Endodermal cell (in vitro differentiated cells): ENCODE results near the gene MRPL30. TPM values are rescaled to one million over a fixed set of nuclear protein-coding genes. Genes with fewer than 3 reads are reported as not detected.
A peak's percentile ranks its signal among the peaks of the same experiment; 100 is the strongest.

Experiments used
- DNase-seq: peaks from one replicate; pipeline ENCODE4 v3.0.0-alpha.2; 2017
- H3K27ac ChIP-seq: 2 replicates; pipeline ENCODE4 v1.5.1; 2013; ENCODE audit warnings: mild to moderate bottlenecking, low read depth, low read length, moderate library complexity
- H3K27me3 ChIP-seq: 2 replicates; pipeline ENCODE4 v1.6.1; 2013; ENCODE audit warnings: mild to moderate bottlenecking, low read length, moderate library complexity; ENCODE audit not compliant: insufficient read depth, control insufficient read depth, poor library complexity, severe bottlenecking
- H3K36me3 ChIP-seq: 2 replicates; pipeline ENCODE4 v1.7.0; 2013; ENCODE audit warnings: mild to moderate bottlenecking, low read length, moderate library complexity; ENCODE audit not compliant: control insufficient read depth, insufficient read depth
- H3K4me1 ChIP-seq: one replicate; pipeline ENCODE4 v1.7.0; 2013; ENCODE audit warnings: low read length; ENCODE audit not compliant: control insufficient read depth, insufficient read depth
- H3K4me3 ChIP-seq: 2 replicates; pipeline ENCODE4 v1.5.1; 2013; ENCODE audit warnings: mild to moderate bottlenecking, low read length, moderate library complexity
- H3K9ac ChIP-seq: 2 replicates; pipeline ENCODE4 v1.6.1; 2013; ENCODE audit warnings: mild to moderate bottlenecking, low read length, moderate library complexity; ENCODE audit not compliant: poor library complexity, severe bottlenecking; ENCODE audit errors: extremely low read depth
- H3K9me3 ChIP-seq: 2 replicates; pipeline ENCODE4 v1.6.1; 2013; ENCODE audit warnings: mild to moderate bottlenecking, low read length, moderate library complexity; ENCODE audit not compliant: control insufficient read depth
- H3K27ac Mint-ChIP-seq: 2 replicates; pipeline ENCODE4 v1.8.0; 2020; ENCODE audit warnings: mixed read lengths
- H3K27me3 Mint-ChIP-seq: 2 replicates; pipeline ENCODE4 v1.8.0; 2021; ENCODE audit warnings: mild to moderate bottlenecking, mixed read lengths; ENCODE audit not compliant: insufficient read depth
- H3K36me3 Mint-ChIP-seq: 2 replicates; pipeline ENCODE4 v1.8.0; 2020; ENCODE audit warnings: low read depth, mixed read lengths
- H3K4me1 Mint-ChIP-seq: 2 replicates; pipeline ENCODE4 v1.8.0; 2020; ENCODE audit warnings: mixed read lengths
- H3K4me3 Mint-ChIP-seq: 2 replicates; pipeline ENCODE4 v1.8.0; 2020; ENCODE audit warnings: mild to moderate bottlenecking, moderate library complexity, mixed read lengths
- H3K9me3 Mint-ChIP-seq: 2 replicates; pipeline ENCODE4 v1.8.0; 2020; ENCODE audit warnings: mild to moderate bottlenecking, mixed read lengths
- WGBS, 2 experiments: methylation state at CpG; one replicate each; pipeline versions ENCODE4 v1.1.5 to v1.1.7; 2013; ENCODE audit warnings: missing lambda C conversion rate in 2 of 2, mixed read lengths in 1 of 2; ENCODE audit not compliant: insufficient coverage in 1 of 2, insufficient read length in 1 of 2; 5-methylcytosine and 5-hydroxymethylcytosine counted together
- total RNA-seq, 2 donors: library from RNA; stranded (reverse); fragmentation: NEBNext Ultra II Directional in 1 of 2; extraction: Animal tissue kit (Norgen Biotek cat#: 25700) in 1 of 2; gene quantifications; 2 replicates in 1 of 2; 3 replicates in 1 of 2; pipeline ENCODE4 v1.2.1, GENCODE V29; 2021
- TF ChIP-seq, protein P1 (sequence below): fragments of 200-600 bp; sonication (generic); conservative IDR thresholded peaks from 2 replicates; pipeline ENCODE4 v1.5.0; 2021; ENCODE audit warnings: antibody characterized with exemption, mild to moderate bottlenecking

Gene MRPL30
- total RNA-seq, 2 donors from 2014 or later, result 39.8 to 46.1 TPM

DNA sequence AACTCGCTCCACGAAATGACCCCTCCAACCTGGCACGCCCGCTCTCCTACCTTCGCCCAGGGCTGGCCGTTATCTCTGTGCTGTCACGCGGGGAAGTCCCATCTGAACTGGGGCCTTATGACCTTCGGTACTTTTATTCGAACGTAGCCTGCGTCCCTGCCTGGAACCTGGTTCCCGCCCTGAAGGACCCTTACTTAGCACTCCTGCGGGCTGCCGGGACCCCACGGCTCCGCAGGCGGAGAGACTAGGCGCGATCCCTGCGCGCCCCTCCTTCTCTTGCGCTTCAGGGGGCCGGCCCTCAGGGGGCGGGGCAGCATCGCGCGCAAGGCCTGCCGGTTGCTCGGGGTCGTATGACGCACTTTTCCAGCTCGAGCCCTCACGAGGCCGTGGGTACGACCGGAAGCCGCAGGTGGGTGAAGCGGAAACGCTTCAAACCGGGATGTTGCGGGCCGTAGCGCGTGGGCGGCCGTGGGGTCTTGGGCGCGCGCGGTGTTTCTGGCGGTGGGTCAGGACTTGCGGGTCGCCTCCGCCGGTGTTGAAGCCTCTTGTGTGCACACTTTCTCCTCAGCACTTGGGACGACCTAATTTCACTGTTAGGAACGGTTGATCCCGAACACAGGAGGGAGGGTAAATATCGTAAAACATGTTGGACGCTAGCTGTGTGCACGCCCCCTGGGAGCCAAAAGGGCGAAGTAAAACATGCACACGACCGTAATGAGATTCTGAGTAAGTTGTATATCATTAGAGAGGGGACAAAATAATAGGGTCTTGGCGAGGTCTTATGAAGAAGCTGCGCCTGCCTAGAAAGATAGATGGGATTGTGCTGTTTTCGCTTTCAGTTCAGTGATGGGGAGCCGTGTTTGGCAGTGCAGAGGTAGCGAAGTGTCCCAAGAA is 26.1 kb upstream of the MRPL30 start, which contains the start of the genes LIPT1 and TSGA10:
Gene LIPT1, plus strand, starts transcription at position 325 of the 894 bp plus-strand sequence. CDS start 6,991 bp downstream, outside the sequence.
Gene TSGA10, minus strand, starts transcription at position 300 of the 894 bp plus-strand sequence. CDS start 45,503 bp downstream, outside the sequence.
- peak within 1 kb of the TSS; percentile 98 for H3K4me3 ChIP-seq
- H3K9me3 ChIP-seq, result no peaks in the 10 kb centered on the region
- peaks cover 13% of the 10 kb centered on the region for H3K4me1 Mint-ChIP-seq
- H3K36me3 ChIP-seq, result peaks cover 10% of the 10 kb centered on the region
- DNase-seq, result peak; percentile 92
- H3K9ac ChIP-seq, result peak within 1 kb of the TSS; percentile 80
- TF ChIP-seq, protein P1, sequence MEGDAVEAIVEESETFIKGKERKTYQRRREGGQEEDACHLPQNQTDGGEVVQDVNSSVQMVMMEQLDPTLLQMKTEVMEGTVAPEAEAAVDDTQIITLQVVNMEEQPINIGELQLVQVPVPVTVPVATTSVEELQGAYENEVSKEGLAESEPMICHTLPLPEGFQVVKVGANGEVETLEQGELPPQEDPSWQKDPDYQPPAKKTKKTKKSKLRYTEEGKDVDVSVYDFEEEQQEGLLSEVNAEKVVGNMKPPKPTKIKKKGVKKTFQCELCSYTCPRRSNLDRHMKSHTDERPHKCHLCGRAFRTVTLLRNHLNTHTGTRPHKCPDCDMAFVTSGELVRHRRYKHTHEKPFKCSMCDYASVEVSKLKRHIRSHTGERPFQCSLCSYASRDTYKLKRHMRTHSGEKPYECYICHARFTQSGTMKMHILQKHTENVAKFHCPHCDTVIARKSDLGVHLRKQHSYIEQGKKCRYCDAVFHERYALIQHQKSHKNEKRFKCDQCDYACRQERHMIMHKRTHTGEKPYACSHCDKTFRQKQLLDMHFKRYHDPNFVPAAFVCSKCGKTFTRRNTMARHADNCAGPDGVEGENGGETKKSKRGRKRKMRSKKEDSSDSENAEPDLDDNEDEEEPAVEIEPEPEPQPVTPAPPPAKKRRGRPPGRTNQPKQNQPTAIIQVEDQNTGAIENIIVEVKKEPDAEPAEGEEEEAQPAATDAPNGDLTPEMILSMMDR, result peak; percentile 42
- peak within 1 kb of the TSS; percentile 82 for H3K27ac Mint-ChIP-seq
- H3K36me3 Mint-ChIP-seq, result peaks cover 18% of the 10 kb centered on the region
- H3K4me3 Mint-ChIP-seq, result peak within 1 kb of the TSS; percentile 77
- peak within 1 kb of the TSS; percentile 52 for H3K27ac ChIP-seq
- no peaks in the 10 kb centered on the region for H3K27me3 Mint-ChIP-seq
- no peaks in the 10 kb centered on the region for H3K9me3 Mint-ChIP-seq
- no peaks in the 10 kb centered on the region for H3K27me3 ChIP-seq
- 0 to 1% methylated on average over 42 to 70 of the region's 70 CpGs for WGBS, 2 experiments
- H3K4me1 ChIP-seq, result peaks cover 7% of the 10 kb centered on the region

DNA sequence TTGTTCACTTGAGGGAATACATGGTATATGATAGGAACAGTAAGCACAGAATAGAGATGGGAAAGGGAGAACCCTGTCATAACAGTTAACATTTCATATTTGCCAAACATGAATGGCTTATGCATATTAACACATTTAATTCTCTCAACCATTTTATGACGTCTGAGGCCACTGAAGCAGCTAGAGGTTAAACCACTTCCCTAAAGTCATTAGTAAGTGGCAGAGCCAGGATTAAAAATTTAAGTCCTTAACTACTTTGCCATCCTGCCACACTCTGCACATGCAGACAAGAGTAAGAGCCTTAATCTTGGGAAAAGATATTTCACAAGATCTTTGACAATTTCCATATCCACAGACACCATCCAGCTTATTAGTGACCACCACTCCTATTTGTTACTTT is 24.1 kb upstream of the MRPL30 start:
- H3K4me1 Mint-ChIP-seq, result peaks cover 13% of the 10 kb centered on the region
- Histone ChIP-seq H3K27me3 (no peaks in the 10 kb centered on the region), H3K9me3 (no peaks in the 10 kb centered on the region), H3K36me3 (peaks cover 17% of the 10 kb centered on the region), H3K9ac (no peak overlapping the region), H3K4me3 (peak overlapping the region; percentile 41), H3K27ac (no peak overlapping the region), H3K4me1 (peaks cover 7% of the 10 kb centered on the region)
- TF ChIP-seq, protein P1, result no peak
- peaks cover 20% of the 10 kb centered on the region for H3K36me3 Mint-ChIP-seq
- H3K4me3 Mint-ChIP-seq, result no peak overlapping the region
- no peaks in the 10 kb centered on the region for H3K9me3 Mint-ChIP-seq
- 83 to 100% methylated on average over 1 of the region's 1 CpG for WGBS, 2 experiments
- H3K27me3 Mint-ChIP-seq, result no peaks in the 10 kb centered on the region
- no peak overlapping the region for H3K27ac Mint-ChIP-seq
- DNase-seq, result no peak

DNA sequence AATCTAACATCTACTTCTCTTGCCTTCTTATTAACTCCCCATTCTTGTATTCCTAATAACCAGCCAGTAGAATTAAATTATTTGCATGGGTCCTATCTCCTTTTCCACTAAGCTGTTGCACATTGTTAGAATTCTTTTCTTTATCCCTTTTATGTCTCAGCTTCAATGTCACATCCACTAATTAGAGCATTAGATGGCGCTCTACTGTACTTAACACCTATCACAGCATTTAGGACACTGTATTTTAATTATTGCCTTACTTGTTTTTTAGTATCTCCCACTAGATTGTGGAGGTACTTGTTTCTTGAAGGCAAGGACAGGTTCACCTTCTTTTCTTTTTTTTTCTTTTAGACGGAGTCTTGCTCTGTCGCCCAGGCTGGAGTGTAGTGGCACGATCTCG is 22.4 kb upstream of the MRPL30 start:
- Histone ChIP-seq H3K9ac (no peak overlapping the region), H3K4me1 (peaks cover 7% of the 10 kb centered on the region), H3K9me3 (no peaks in the 10 kb centered on the region), H3K27ac (no peak overlapping the region), H3K4me3 (no peak overlapping the region), H3K36me3 (peaks cover 27% of the 10 kb centered on the region), H3K27me3 (no peaks in the 10 kb centered on the region)
- H3K27me3 Mint-ChIP-seq, result no peaks in the 10 kb centered on the region
- H3K4me3 Mint-ChIP-seq, result no peak overlapping the region
- peaks cover 13% of the 10 kb centered on the region for H3K4me1 Mint-ChIP-seq
- WGBS, 2 experiments, result 94% methylated on average over 5 of the region's 5 CpGs; no CpG with 5 or more reads in 1 of the 2 experiments
- H3K9me3 Mint-ChIP-seq, result no peaks in the 10 kb centered on the region
- no peak overlapping the region for H3K27ac Mint-ChIP-seq
- TF ChIP-seq, protein P1, result peak; percentile 26
- DNase-seq, result no peak
- H3K36me3 Mint-ChIP-seq, result peaks cover 23% of the 10 kb centered on the region
